ENCODE results near the gene SDC4. TPM values are rescaled to one million over a fixed set of nuclear protein-coding genes. Genes with fewer than 3 reads are reported as not detected.
A peak's percentile ranks its signal among the peaks of the same experiment; 100 is the strongest.

The SDC4 gene
- total and polyA plus RNA-seq, 10 of the 15 experiments (the other 5 are each of a cell fraction or from before 2014, with no cell fraction given) = 0.52 to 11.3 (median 1.4) TPM

DNA sequence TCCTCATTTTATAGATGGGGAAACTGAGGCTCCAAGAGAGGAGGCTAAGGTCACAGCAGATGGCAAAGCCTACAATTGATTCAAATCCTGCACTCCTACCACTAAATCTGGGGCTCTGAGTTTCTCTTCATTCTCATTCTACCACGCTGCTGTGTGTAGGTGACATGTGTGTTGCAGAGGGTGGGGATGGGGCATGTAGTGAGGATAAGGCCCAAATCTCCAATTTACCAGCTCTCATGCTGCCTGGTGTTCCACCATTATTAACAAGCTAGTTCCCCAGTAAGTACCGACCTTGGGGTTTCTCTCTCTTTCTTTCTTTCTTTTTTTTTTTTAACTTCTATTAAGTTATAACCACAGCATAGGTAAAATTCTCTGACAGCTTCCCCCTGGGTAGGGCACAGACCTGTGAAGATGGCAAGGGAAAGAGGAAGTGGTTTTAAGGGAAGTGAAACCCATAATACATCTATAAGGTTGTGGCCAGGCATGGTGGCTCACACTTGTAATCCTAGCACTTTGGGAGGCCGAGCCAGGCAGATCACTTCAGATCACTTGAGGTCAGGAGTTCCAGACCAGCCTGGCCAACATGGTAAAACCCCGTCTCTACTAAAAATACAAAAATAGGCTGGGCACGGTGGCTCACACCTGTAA lies 27.2 kb downstream of the SDC4 start (continued):
- TF ChIP-seq SUZ12 (IDR thresholded peaks at IDR 0.05; ENCODE audit: unreplicated experiment) (no peak), MXI1 (IDR thresholded peaks at IDR 0.05; ENCODE audit: low read depth, low read length) (no peak), CHD2 (IDR thresholded peaks at IDR 0.05; ENCODE audit: borderline replicate concordance, low read depth, low read length) (no peak), NR2F1 (conservative IDR thresholded peaks at IDR 0.05) (no peak; the same call in 1 of the 2 replicates), BCL11A (IDR thresholded peaks at IDR 0.05; ENCODE audit: low read depth, low read length) (no peak), STAT1 (conservative IDR thresholded peaks at IDR 0.05) (no peak), NFIC (IDR thresholded peaks at IDR 0.05; ENCODE audit: low read depth, low read length) (no peak), GABPA (IDR thresholded peaks at IDR 0.05; ENCODE audit: low read depth) (no peak), RELA (IDR thresholded peaks at IDR 0.05; ENCODE audit: borderline replicate concordance, partially characterized antibody) (no peak), RUNX3 (IDR thresholded peaks at IDR 0.05; ENCODE audit: low read length) (peak; percentile 52), RAD51 (IDR thresholded peaks at IDR 0.05) (no peak), SRF (IDR thresholded peaks at IDR 0.05; ENCODE audit: low read depth in 2 of 2, low read length in 2 of 2) (no peak), YY1 (IDR thresholded peaks at IDR 0.05; ENCODE audit: low read depth, low read length) (no peak)
- TF ChIP-seq, protein P1, sequence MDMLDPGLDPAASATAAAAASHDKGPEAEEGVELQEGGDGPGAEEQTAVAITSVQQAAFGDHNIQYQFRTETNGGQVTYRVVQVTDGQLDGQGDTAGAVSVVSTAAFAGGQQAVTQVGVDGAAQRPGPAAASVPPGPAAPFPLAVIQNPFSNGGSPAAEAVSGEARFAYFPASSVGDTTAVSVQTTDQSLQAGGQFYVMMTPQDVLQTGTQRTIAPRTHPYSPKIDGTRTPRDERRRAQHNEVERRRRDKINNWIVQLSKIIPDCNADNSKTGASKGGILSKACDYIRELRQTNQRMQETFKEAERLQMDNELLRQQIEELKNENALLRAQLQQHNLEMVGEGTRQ (IDR thresholded peaks at IDR 0.05; ENCODE audit: borderline replicate concordance, low read depth, low read length) = no peak
- TF ChIP-seq, protein P2, sequence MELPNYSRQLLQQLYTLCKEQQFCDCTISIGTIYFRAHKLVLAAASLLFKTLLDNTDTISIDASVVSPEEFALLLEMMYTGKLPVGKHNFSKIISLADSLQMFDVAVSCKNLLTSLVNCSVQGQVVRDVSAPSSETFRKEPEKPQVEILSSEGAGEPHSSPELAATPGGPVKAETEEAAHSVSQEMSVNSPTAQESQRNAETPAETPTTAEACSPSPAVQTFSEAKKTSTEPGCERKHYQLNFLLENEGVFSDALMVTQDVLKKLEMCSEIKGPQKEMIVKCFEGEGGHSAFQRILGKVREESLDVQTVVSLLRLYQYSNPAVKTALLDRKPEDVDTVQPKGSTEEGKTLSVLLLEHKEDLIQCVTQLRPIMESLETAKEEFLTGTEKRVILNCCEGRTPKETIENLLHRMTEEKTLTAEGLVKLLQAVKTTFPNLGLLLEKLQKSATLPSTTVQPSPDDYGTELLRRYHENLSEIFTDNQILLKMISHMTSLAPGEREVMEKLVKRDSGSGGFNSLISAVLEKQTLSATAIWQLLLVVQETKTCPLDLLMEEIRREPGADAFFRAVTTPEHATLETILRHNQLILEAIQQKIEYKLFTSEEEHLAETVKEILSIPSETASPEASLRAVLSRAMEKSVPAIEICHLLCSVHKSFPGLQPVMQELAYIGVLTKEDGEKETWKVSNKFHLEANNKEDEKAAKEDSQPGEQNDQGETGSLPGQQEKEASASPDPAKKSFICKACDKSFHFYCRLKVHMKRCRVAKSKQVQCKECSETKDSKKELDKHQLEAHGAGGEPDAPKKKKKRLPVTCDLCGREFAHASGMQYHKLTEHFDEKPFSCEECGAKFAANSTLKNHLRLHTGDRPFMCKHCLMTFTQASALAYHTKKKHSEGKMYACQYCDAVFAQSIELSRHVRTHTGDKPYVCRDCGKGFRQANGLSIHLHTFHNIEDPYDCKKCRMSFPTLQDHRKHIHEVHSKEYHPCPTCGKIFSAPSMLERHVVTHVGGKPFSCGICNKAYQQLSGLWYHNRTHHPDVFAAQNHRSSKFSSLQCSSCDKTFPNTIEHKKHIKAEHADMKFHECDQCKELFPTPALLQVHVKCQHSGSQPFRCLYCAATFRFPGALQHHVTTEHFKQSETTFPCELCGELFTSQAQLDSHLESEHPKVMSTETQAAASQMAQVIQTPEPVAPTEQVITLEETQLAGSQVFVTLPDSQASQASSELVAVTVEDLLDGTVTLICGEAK (IDR thresholded peaks at IDR 0.05; ENCODE audit: borderline replicate concordance) = no peak
- TF ChIP-seq, protein P3, sequence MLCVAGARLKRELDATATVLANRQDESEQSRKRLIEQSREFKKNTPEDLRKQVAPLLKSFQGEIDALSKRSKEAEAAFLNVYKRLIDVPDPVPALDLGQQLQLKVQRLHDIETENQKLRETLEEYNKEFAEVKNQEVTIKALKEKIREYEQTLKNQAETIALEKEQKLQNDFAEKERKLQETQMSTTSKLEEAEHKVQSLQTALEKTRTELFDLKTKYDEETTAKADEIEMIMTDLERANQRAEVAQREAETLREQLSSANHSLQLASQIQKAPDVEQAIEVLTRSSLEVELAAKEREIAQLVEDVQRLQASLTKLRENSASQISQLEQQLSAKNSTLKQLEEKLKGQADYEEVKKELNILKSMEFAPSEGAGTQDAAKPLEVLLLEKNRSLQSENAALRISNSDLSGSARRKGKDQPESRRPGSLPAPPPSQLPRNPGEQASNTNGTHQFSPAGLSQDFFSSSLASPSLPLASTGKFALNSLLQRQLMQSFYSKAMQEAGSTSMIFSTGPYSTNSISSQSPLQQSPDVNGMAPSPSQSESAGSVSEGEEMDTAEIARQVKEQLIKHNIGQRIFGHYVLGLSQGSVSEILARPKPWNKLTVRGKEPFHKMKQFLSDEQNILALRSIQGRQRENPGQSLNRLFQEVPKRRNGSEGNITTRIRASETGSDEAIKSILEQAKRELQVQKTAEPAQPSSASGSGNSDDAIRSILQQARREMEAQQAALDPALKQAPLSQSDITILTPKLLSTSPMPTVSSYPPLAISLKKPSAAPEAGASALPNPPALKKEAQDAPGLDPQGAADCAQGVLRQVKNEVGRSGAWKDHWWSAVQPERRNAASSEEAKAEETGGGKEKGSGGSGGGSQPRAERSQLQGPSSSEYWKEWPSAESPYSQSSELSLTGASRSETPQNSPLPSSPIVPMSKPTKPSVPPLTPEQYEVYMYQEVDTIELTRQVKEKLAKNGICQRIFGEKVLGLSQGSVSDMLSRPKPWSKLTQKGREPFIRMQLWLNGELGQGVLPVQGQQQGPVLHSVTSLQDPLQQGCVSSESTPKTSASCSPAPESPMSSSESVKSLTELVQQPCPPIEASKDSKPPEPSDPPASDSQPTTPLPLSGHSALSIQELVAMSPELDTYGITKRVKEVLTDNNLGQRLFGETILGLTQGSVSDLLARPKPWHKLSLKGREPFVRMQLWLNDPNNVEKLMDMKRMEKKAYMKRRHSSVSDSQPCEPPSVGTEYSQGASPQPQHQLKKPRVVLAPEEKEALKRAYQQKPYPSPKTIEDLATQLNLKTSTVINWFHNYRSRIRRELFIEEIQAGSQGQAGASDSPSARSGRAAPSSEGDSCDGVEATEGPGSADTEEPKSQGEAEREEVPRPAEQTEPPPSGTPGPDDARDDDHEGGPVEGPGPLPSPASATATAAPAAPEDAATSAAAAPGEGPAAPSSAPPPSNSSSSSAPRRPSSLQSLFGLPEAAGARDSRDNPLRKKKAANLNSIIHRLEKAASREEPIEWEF (IDR thresholded peaks at IDR 0.05; ENCODE audit: insufficient replicate concordance, low read depth, low read length) = no peak
- TF ChIP-seq, protein P4, sequence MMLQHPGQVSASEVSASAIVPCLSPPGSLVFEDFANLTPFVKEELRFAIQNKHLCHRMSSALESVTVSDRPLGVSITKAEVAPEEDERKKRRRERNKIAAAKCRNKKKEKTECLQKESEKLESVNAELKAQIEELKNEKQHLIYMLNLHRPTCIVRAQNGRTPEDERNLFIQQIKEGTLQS (IDR thresholded peaks at IDR 0.05; ENCODE audit: borderline replicate concordance, extremely low read depth, low read depth, low read length) = no peak
- TF ChIP-seq, protein P5, sequence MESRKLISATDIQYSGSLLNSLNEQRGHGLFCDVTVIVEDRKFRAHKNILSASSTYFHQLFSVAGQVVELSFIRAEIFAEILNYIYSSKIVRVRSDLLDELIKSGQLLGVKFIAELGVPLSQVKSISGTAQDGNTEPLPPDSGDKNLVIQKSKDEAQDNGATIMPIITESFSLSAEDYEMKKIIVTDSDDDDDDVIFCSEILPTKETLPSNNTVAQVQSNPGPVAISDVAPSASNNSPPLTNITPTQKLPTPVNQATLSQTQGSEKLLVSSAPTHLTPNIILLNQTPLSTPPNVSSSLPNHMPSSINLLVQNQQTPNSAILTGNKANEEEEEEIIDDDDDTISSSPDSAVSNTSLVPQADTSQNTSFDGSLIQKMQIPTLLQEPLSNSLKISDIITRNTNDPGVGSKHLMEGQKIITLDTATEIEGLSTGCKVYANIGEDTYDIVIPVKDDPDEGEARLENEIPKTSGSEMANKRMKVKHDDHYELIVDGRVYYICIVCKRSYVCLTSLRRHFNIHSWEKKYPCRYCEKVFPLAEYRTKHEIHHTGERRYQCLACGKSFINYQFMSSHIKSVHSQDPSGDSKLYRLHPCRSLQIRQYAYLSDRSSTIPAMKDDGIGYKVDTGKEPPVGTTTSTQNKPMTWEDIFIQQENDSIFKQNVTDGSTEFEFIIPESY (IDR thresholded peaks at IDR 0.05) = no peak

Data from GM12878 (cell line).